BJ (cell line): Measurements from ENCODE around the gene HBP1. TPM values are rescaled to one million over a fixed set of nuclear protein-coding genes. Genes with fewer than 3 reads are reported as not detected.

Experiments
- CTCF ChIA-PET: fragments of 350-600 bp; formaldehyde crosslinking; extraction: SDS; loops from one replicate; lab custom pipeline; 2021; ENCODE audit warnings: antibody characterized with exemption, inconsistent platforms; lab: Yijun Ruan, JAX
- POLR2A ChIA-PET: fragments of 300-600 bp; sonication (Branson Sonifier 250); formaldehyde crosslinking; extraction: SDS; loops from one replicate; lab custom pipeline; 2021; ENCODE audit warnings: antibody characterized with exemption; lab: Charles Lee
- DNase-seq: peaks from one replicate; pipeline ENCODE4 v3.0.0-alpha.2; 2011; ENCODE audit warnings: low read depth
- H3K27me3 ChIP-seq: 2 replicates; pipeline ENCODE4 v1.6.0; 2011; ENCODE audit warnings: low read length; ENCODE audit not compliant: control insufficient read depth, insufficient read depth
- H3K36me3 ChIP-seq: 2 replicates; pipeline ENCODE4 v1.5.1; 2011; ENCODE audit warnings: low read length; ENCODE audit not compliant: control insufficient read depth, insufficient read depth
- H3K4me3 ChIP-seq: 2 replicates; pipeline ENCODE4 v1.5.1; 2011; ENCODE audit warnings: low read depth, mild to moderate bottlenecking, control low read depth, low read length
- polyA plus RNA-seq: library from polyadenylated mRNA; depleted of rRNA; stranded (reverse); fragments of >200 nt; gene quantifications from 2 replicates; pipeline ENCODE4 v1.2.3, GENCODE V29; 2011
- TF ChIP-seq, protein P1 (sequence below): IDR thresholded peaks from 2 replicates; pipeline ENCODE4 v1.5.1; 2011; ENCODE audit warnings: low read depth, mild to moderate bottlenecking, control low read depth, inconsistent platforms, low read length, moderate library complexity; ENCODE audit not compliant: insufficient read depth

Gene HBP1
- polyA plus RNA-seq, 1 experiment = 49.9 TPM

DNA sequence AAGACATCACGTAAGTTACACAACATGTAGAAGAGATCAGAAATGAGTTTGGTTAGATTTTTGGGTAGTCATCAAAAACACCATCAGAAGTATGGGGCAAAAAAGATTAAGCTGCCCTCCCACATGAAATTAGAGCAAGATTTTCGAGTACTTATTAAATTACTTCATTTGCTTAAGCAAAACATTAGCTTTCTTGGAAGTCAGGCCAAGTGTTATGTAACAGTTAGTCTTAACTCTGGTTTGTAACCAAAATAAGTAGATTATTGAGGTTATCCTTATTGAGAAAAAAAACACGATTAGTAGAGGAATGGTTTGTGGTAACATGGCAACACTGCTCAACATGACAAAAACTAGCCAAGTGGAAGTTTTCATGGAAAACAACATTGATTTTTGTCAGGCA, 37.9 kb downstream of the HBP1 start:
- ChIA-PET POLR2A (no interaction called here), CTCF (interaction anchor here (0.8 kb wide), 1 partner anchor 294 kb away, joined by 4 read pairs; no protein-coding TSS in a partner anchor)
- no peak for DNase-seq
- Histone ChIP-seq H3K27me3 (no peaks in the 10 kb centered on the region), H3K36me3 (peaks cover 8% of the 10 kb centered on the region), H3K4me3 (no peak overlapping the region)
- TF ChIP-seq, protein P1, sequence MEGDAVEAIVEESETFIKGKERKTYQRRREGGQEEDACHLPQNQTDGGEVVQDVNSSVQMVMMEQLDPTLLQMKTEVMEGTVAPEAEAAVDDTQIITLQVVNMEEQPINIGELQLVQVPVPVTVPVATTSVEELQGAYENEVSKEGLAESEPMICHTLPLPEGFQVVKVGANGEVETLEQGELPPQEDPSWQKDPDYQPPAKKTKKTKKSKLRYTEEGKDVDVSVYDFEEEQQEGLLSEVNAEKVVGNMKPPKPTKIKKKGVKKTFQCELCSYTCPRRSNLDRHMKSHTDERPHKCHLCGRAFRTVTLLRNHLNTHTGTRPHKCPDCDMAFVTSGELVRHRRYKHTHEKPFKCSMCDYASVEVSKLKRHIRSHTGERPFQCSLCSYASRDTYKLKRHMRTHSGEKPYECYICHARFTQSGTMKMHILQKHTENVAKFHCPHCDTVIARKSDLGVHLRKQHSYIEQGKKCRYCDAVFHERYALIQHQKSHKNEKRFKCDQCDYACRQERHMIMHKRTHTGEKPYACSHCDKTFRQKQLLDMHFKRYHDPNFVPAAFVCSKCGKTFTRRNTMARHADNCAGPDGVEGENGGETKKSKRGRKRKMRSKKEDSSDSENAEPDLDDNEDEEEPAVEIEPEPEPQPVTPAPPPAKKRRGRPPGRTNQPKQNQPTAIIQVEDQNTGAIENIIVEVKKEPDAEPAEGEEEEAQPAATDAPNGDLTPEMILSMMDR = no peak

DNA sequence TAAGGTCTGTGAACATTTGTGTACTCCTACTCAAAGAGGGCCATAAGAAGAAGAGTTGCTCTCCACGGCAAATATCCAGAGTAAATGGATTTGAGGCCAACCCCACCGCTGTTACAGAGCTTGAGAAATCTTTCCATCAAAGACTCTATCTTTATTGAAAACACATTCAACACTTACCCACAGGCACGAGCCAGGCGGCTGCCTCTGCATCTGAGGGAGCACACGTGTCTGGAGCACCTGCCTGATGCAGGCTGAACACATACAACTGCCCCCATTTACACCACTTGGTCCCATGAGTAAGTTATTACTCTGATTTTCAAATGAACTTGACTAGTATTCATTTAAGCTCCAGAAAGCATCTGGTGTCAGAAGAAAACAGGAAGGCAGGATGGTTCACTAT, 38.7 kb downstream of the HBP1 start:
- peaks cover 6% of the 10 kb centered on the region for H3K36me3 ChIP-seq
- CTCF ChIA-PET = no interaction called here
- no peak overlapping the region for H3K4me3 ChIP-seq
- no peaks in the 10 kb centered on the region for H3K27me3 ChIP-seq
- POLR2A ChIA-PET = no interaction called here
- TF ChIP-seq, protein P1 = no peak
- DNase-seq = no peak

DNA sequence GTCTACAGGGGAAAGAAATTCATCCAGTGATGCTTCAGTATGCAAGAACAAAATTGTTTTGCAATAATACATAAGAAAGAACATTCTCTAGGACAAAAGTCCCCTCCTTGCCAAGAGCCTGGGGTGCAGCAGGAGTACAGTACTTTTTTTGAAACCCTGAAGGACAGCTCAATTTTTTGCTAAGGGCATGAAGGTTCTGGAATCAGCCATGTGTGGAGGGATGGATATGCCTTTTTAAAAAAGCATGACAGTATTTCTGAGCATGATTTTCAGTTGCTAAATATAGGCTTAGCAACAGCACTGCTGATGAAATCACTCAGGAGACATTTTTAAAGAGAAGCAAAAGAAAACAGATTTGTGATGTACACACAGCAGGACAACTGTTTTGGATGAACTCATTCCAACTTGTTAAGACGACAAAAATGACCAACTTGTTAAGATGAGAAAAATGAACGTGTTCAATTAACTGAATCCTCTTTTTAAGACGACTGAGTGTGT, 39.3 kb downstream of the HBP1 start:
- peak; percentile 32 for DNase-seq
- Histone ChIP-seq H3K4me3 (no peak overlapping the region), H3K27me3 (no peaks in the 10 kb centered on the region), H3K36me3 (peaks cover 6% of the 10 kb centered on the region)
- CTCF ChIA-PET = interaction anchor here (0.8 kb wide), 1 partner anchor 17 kb away, joined by 3 read pairs; no protein-coding TSS in a partner anchor
- POLR2A ChIA-PET = no interaction called here
- TF ChIP-seq, protein P1 = no peak

DNA sequence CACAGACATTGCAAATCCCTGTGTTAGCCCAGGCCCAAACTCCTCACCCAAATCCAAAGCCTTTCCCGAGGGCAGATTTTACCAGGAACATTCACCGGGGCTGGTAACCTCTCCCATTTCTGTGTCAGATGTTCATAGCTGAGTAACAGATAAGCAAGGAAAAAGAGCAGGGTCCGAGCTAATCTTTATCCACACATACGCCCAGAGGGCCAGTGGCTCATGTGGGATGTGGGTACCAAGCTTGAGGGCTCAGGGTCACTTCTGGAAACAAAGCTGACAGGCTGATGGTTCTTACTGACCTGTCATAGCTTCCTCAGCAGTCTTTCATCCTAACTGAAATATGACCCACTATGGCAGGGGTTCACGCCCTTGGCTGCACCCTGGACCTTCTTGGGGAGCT, 39.8 kb downstream of the HBP1 start:
- TF ChIP-seq, protein P1 = no peak

DNA sequence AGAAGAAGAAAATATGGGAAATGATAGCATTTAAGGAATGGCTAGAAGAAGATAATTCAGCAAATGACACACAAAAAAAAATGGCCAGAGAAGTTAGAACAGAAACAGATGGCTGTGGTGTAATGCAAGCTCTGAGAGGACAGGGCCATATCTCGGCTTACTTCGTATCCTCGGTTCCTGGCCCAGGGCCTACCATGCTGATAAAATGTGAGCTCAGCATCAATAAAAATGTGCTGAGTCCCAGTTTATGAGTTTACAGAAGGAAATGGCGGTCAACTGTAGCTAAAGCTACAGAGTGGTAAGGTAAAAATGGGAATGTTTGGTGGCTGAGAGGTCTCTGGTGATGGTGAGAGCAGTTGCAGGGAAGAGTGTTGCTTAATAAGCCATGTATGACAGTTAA, 40.8 kb downstream of the HBP1 start:
- ChIA-PET CTCF (interaction anchor here (0.7 to 1.9 kb wide), 3 partner anchors 10 to 1352 kb away, joined by 3 to 4 read pairs (median 4); no protein-coding TSS in a partner anchor), POLR2A (no interaction called here)
- H3K4me3 ChIP-seq = no peak overlapping the region
- no peak for DNase-seq
- H3K27me3 ChIP-seq = no peaks in the 10 kb centered on the region
- peaks cover 5% of the 10 kb centered on the region for H3K36me3 ChIP-seq
- TF ChIP-seq, protein P1 = no peak

More for the DNA sequence above, 39.8 kb downstream of the HBP1 start:
- Histone ChIP-seq H3K36me3 (peaks cover 6% of the 10 kb centered on the region), H3K27me3 (no peaks in the 10 kb centered on the region), H3K4me3 (no peak overlapping the region)
- DNase-seq = no peak
- ChIA-PET POLR2A (no interaction called here), CTCF (interaction anchor here (0.8 to 1.9 kb wide), 3 partner anchors 11 to 17 kb away, joined by 3 to 4 read pairs (median 4); no protein-coding TSS in a partner anchor)
